Measurements from ENCODE around the gene ABCD4. TPM values are rescaled to one million over a fixed set of nuclear protein-coding genes. Genes with fewer than 3 reads are reported as not detected.
"Not testable (repeated sequence)": the region's sequence is repeated elsewhere in the genome, so short reads cannot be mapped to it uniquely, and the experiment has no call there.

The ABCD4 gene
- total RNA-seq, 2 donors from 2014 or later: 63.0 to 75.0 TPM

GRCh38 chr14:74293606-74294005 is 9.1 kb downstream of the ABCD4 start:
- Mint-ChIP-seq H3K4me3 (no peak overlapping the region), H3K27me3 (no peaks in the 10 kb centered on the region), H3K4me1 (peaks cover 9% of the 10 kb centered on the region), H3K36me3 (ENCODE audit: low read depth) (peaks cover 8% of the 10 kb centered on the region), H3K27ac (peak overlapping the region; percentile 43)
- H3K9me3 ChIP-seq (ENCODE audit: control insufficient read depth, low read length, poor library complexity, severe bottlenecking): no peaks in the 10 kb centered on the region
- ATAC-seq: no peak
- DNase-seq: no peak

DNA sequence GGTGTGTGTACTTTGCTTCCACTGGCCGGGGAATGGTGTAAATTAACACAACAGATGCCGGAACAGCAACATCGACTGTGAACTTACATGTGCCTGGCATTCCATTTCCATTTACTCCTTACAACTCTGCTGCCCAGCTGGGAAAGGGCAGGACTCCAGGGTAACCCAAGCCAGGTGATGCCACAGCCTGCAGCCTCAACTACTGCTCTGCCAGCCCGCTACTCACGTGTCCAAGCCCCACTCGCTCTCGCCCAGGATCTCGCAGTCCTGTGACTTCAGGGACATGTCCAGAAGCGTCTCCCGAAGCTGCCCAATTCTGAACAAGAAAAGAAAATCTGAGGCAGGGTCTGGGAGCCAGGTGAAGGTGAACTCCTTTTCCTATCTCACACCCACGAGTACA is 10.7 kb downstream of the ABCD4 start:
- Mint-ChIP-seq H3K27me3 (no peaks in the 10 kb centered on the region), H3K36me3 (ENCODE audit: low read depth) (peaks cover 6% of the 10 kb centered on the region), H3K4me1 (peaks cover 3% of the 10 kb centered on the region), H3K4me3 (no peak overlapping the region), H3K27ac (peak overlapping the region; percentile 57)
- no peaks in the 10 kb centered on the region for H3K9me3 ChIP-seq (ENCODE audit: control insufficient read depth, low read length, poor library complexity, severe bottlenecking)
- ATAC-seq (no peak), DNase-seq (no peak)

DNA sequence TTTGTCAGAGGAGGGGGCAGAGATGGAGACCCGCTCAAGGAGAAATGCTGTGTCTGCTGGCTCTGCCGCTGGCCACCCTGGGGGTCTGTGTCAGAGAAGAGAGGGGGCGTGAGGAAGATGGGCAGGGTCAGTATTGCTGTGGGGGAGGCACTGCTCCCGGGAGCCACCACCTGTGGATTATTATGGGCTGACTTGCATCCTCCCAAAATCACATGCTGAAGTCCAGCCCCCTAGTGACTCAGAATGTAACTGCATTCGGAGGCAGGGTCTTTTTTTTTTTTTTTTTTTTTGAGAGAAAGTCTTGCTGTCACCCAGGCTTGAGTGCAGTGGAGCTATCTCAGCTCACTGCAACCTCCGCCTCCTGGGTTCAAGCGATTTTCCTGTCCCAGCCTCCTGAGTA is 12.3 kb downstream of the ABCD4 start:
- Mint-ChIP-seq H3K36me3 (ENCODE audit: low read depth) (peaks cover 11% of the 10 kb centered on the region), H3K27ac (no peak overlapping the region), H3K4me1 (peaks cover 6% of the 10 kb centered on the region), H3K4me3 (no peak overlapping the region), H3K27me3 (no peaks in the 10 kb centered on the region)
- no peaks in the 10 kb centered on the region for H3K9me3 ChIP-seq (ENCODE audit: control insufficient read depth, low read length, poor library complexity, severe bottlenecking)
- ATAC-seq: no peak
- no peak for DNase-seq

GRCh38 chr14:74289801-74290200 is 12.9 kb downstream of the ABCD4 start:
- H3K36me3 Mint-ChIP-seq (ENCODE audit: low read depth): peaks cover 11% of the 10 kb centered on the region
- no peak overlapping the region for H3K27ac Mint-ChIP-seq
- no peak for ATAC-seq
- H3K9me3 ChIP-seq (ENCODE audit: control insufficient read depth, low read length, poor library complexity, severe bottlenecking): no peaks in the 10 kb centered on the region
- no peak overlapping the region for H3K4me3 Mint-ChIP-seq
- no peak for DNase-seq
- H3K4me1 Mint-ChIP-seq: peaks cover 6% of the 10 kb centered on the region
- H3K27me3 Mint-ChIP-seq: no peaks in the 10 kb centered on the region

DNA sequence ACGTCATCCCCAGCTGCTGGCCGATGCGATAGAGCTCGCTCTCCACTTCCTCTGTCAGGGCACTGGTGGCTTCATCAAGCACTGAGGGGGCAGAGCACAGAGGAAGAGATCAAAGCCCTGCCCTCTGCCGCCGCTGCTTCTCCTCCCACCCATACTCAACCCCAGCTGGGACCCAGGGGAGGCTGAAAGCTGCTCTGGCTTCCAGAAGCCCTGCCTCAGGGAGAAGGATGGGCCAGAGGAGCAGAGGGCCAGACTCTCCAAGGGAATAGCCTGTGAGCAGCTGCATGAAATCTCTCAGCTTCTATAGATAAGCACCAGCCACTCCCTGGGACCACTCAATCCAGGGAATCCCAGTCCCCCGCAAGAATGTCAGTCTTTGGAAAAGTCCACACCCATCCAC is 16.0 kb downstream of the ABCD4 start:
- no peak for DNase-seq
- Mint-ChIP-seq H3K27me3 (no peaks in the 10 kb centered on the region), H3K27ac (peak overlapping the region; percentile 57), H3K4me3 (no peak overlapping the region), H3K4me1 (peaks cover 4% of the 10 kb centered on the region), H3K36me3 (ENCODE audit: low read depth) (peaks cover 15% of the 10 kb centered on the region)
- ATAC-seq: no peak
- H3K9me3 ChIP-seq (ENCODE audit: control insufficient read depth, low read length, poor library complexity, severe bottlenecking): no peaks in the 10 kb centered on the region

DNA sequence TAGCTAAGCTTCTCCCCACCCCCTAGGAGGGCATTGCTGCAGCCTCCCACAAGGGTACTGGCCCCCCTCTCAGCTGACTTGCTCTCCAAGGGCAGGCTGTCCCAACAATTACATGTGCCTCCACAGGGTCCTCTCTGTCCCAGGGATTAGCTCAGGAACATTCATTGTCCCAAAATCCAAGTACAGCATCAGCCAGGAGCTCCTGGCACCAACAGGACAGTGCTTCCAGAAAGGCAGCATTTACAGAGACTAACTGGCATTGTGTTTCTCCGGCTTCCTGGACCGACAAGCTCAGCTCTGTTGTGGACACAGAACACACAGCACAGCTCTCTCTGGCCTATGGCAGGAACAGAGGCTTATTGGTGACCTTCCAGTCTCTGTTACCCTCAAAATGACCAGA is 21.7 kb downstream of the ABCD4 start:
- peaks cover 4% of the 10 kb centered on the region for H3K36me3 Mint-ChIP-seq (ENCODE audit: low read depth)

GRCh38 chr14:74278080-74278479 is 24.7 kb downstream of the ABCD4 start:
- no peak overlapping the region for H3K4me3 Mint-ChIP-seq
- H3K9me3 ChIP-seq (ENCODE audit: control insufficient read depth, low read length, poor library complexity, severe bottlenecking): no peaks in the 10 kb centered on the region
- no peak overlapping the region for H3K27ac Mint-ChIP-seq
- DNase-seq: no peak
- no peaks in the 10 kb centered on the region for H3K36me3 Mint-ChIP-seq (ENCODE audit: low read depth)
- ATAC-seq: no peak
- H3K4me1 Mint-ChIP-seq: peaks cover 3% of the 10 kb centered on the region
- H3K27me3 Mint-ChIP-seq: no peaks in the 10 kb centered on the region

More for the DNA sequence above, 21.7 kb downstream of the ABCD4 start:
- Mint-ChIP-seq H3K27ac (no peak overlapping the region), H3K27me3 (no peaks in the 10 kb centered on the region), H3K4me1 (no peaks in the 10 kb centered on the region), H3K4me3 (no peak overlapping the region)
- DNase-seq (no peak), ATAC-seq (no peak)
- H3K9me3 ChIP-seq (ENCODE audit: control insufficient read depth, low read length, poor library complexity, severe bottlenecking): no peaks in the 10 kb centered on the region

- Mint-ChIP-seq H3K4me3 (no peak overlapping the region), H3K4me1 (peaks cover 3% of the 10 kb centered on the region), H3K36me3 (ENCODE audit: low read depth) (no peaks in the 10 kb centered on the region), H3K27me3 (peaks cover 8% of the 10 kb centered on the region), H3K27ac (no peak overlapping the region)
- no peaks in the 10 kb centered on the region for H3K9me3 ChIP-seq (ENCODE audit: control insufficient read depth, low read length, poor library complexity, severe bottlenecking)
- ATAC-seq (no peak), DNase-seq (no peak)
These were observed 27.4 kb downstream of the ABCD4 start for GRCh38 chr14:74275241-74275841.

- Mint-ChIP-seq H3K36me3 (ENCODE audit: low read depth) (no peaks in the 10 kb centered on the region), H3K27me3 (peaks cover 8% of the 10 kb centered on the region), H3K4me1 (peaks cover 3% of the 10 kb centered on the region), H3K4me3 (no peak overlapping the region), H3K27ac (no peak overlapping the region)
- no peak for ATAC-seq
- no peaks in the 10 kb centered on the region for H3K9me3 ChIP-seq (ENCODE audit: control insufficient read depth, low read length, poor library complexity, severe bottlenecking)
- DNase-seq: no peak
These were observed 31.4 kb downstream of the ABCD4 start for GRCh38 chr14:74271365-74271764.

- H3K4me1 Mint-ChIP-seq; H3K36me3 Mint-ChIP-seq (ENCODE audit: low read depth); H3K27ac Mint-ChIP-seq; H3K9me3 ChIP-seq (ENCODE audit: control insufficient read depth, low read length, poor library complexity, severe bottlenecking); H3K4me3 Mint-ChIP-seq; ATAC-seq; DNase-seq: not testable (repeated sequence)
- peaks cover 14% of the 10 kb centered on the region for H3K27me3 Mint-ChIP-seq
These were observed 32.2 kb downstream of the ABCD4 start for GRCh38 chr14:74270382-74271177.

- Mint-ChIP-seq H3K27me3 (peaks cover 27% of the 10 kb centered on the region), H3K36me3 (ENCODE audit: low read depth) (no peaks in the 10 kb centered on the region), H3K27ac (no peak overlapping the region), H3K4me3 (no peak overlapping the region), H3K4me1 (no peaks in the 10 kb centered on the region)
- DNase-seq: no peak
- no peaks in the 10 kb centered on the region for H3K9me3 ChIP-seq (ENCODE audit: control insufficient read depth, low read length, poor library complexity, severe bottlenecking)
- ATAC-seq: no peak
These were observed 35.1 kb downstream of the ABCD4 start for GRCh38 chr14:74267588-74267987.

DNA sequence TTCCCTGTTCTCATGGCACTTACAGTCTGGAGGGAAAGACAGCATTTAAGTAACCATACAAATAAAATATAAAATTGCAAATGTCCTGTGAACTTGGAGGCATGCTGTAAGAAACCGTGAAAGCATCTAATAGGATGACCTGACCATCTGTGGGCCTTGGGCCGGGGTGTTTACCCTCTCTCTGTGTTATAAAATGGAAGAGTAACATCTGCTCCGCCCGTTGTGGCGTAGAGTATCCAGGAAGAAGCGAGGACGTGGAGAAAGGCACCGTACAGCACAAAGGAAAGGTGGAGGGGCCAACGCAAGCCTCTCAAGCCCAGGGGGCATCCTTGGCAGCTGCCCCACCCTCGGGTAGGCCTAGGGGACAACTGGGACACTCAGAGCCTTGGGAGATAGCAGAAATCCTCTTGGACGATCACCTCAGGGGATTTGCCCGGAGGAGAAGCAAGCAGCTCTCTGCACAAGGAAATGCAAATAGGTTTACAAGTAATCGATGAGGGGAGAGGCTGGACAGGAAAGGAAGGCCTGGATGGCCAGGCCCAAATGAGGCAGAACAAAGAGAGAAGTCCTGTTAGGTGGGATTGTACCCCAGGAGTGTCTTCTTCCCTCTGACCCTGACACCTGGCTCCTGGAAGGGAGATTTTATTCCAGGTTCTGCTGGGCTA is 37.3 kb downstream of the ABCD4 start:
- Mint-ChIP-seq H3K27me3 (peaks cover 25% of the 10 kb centered on the region), H3K36me3 (ENCODE audit: low read depth) (no peaks in the 10 kb centered on the region), H3K27ac (no peak overlapping the region), H3K4me3 (no peak overlapping the region), H3K4me1 (no peaks in the 10 kb centered on the region)
- H3K9me3 ChIP-seq (ENCODE audit: control insufficient read depth, low read length, poor library complexity, severe bottlenecking): no peaks in the 10 kb centered on the region
- DNase-seq: no peak
- ATAC-seq: no peak

GRCh38 chr14:74263921-74264320 is 38.8 kb downstream of the ABCD4 start:
- no peak overlapping the region for H3K27ac Mint-ChIP-seq
- ATAC-seq (no peak), DNase-seq (no peak)
- H3K4me1 Mint-ChIP-seq: no peaks in the 10 kb centered on the region
- no peak overlapping the region for H3K4me3 Mint-ChIP-seq
- H3K27me3 Mint-ChIP-seq: peaks cover 25% of the 10 kb centered on the region
- no peaks in the 10 kb centered on the region for H3K36me3 Mint-ChIP-seq (ENCODE audit: low read depth)
- H3K9me3 ChIP-seq (ENCODE audit: control insufficient read depth, low read length, poor library complexity, severe bottlenecking): no peaks in the 10 kb centered on the region

Measured in T-helper 17 cell (primary cell).